Measurements from ENCODE around the gene SLC24A5.

DNA sequence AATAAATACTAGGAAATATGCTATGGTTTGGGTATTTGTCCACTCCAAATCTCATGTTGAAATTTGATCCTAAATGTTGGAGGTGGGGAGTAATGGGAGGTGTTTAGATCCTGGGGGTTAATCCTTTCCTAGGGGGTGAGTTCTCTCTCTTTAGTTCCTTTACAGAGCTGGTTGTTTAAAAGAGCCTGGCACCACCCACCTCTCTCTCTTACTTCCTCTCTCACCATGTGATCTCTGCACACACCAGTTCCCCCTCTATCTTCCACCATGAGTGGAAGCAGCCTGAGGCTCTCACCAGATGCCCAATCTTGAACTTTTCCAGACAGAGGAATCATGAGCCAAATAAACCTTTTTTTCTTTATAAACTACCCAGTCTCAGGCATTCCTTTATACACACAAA, 10.5 kb downstream of the SLC24A5 start:
- TF ChIP-seq, protein P1, sequence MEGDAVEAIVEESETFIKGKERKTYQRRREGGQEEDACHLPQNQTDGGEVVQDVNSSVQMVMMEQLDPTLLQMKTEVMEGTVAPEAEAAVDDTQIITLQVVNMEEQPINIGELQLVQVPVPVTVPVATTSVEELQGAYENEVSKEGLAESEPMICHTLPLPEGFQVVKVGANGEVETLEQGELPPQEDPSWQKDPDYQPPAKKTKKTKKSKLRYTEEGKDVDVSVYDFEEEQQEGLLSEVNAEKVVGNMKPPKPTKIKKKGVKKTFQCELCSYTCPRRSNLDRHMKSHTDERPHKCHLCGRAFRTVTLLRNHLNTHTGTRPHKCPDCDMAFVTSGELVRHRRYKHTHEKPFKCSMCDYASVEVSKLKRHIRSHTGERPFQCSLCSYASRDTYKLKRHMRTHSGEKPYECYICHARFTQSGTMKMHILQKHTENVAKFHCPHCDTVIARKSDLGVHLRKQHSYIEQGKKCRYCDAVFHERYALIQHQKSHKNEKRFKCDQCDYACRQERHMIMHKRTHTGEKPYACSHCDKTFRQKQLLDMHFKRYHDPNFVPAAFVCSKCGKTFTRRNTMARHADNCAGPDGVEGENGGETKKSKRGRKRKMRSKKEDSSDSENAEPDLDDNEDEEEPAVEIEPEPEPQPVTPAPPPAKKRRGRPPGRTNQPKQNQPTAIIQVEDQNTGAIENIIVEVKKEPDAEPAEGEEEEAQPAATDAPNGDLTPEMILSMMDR (IDR thresholded peaks at IDR 0.05): no peak
- TF ChIP-seq POLR2AphosphoS5 (IDR thresholded peaks at IDR 0.05) (no peak), POLR2A (IDR thresholded peaks at IDR 0.05) (no peak)

Data from transverse colon (tissue), 4 donors.